Tibial nerve (tissue), 4 donors: Measurements from ENCODE around the gene CPEB1. TPM values are rescaled to one million over a fixed set of nuclear protein-coding genes. Genes with fewer than 3 reads are reported as not detected.
"Not testable (repeated sequence)": the region's sequence is repeated elsewhere in the genome, so short reads cannot be mapped to it uniquely, and the experiment has no call there.

Experiments
- DNase-seq, 2 donors: peaks; one replicate each; pipeline ENCODE4 v3.0.0-alpha.2; 2019; ENCODE audit warnings: low spot score in 2 of 2
- H3K27ac ChIP-seq, 4 donors: fragments of 200-600 bp; sonication (generic) in 3 of 4; one replicate each; pipeline ENCODE4 v1.5.1; 2017 to 2019; ENCODE audit warnings: mild to moderate bottlenecking in 1 of 4
- H3K27me3 ChIP-seq, 2 donors: fragments of 200-600 bp; sonication (generic) in 1 of 2; one replicate each; pipeline versions ENCODE4 v1.5.1 to v1.6.0; 2017 to 2019
- H3K36me3 ChIP-seq, 3 donors: fragments of 200-600 bp; sonication (generic); one replicate each; pipeline ENCODE4 v1.5.1; 2018 to 2019
- H3K4me1 ChIP-seq, 4 donors: fragments of 200-600 bp; sonication (generic) in 3 of 4; one replicate each; pipeline ENCODE4 v1.5.1; 2017 to 2019
- H3K4me3 ChIP-seq, 4 donors: fragments of 200-600 bp; sonication (generic) in 3 of 4; one replicate each; pipeline ENCODE4 v1.5.1; 2017 to 2019; ENCODE audit warnings: mild to moderate bottlenecking in 1 of 4, moderate library complexity in 1 of 4
- H3K9me3 ChIP-seq, 4 donors: fragments of 200-600 bp; sonication (generic) in 3 of 4; one replicate each; pipeline ENCODE4 v1.5.1; 2017 to 2019
- WGBS, 2 donors: methylation state at CpG; one replicate each; pipeline ENCODE4 v1.1.5; 2018; 5-methylcytosine and 5-hydroxymethylcytosine counted together
- total RNA-seq, 4 donors: library from RNA; depleted of rRNA; stranded (reverse); fragments of >200 nt; gene quantifications; one replicate each; pipeline ENCODE4 v1.1.0, GENCODE V29; 2016

Gene CPEB1
- total RNA-seq, 4 donors from 2014 or later: 16.2 to 29.5 (median 23.0) TPM

- H3K27me3 ChIP-seq, H3K4me3 ChIP-seq, H3K4me1 ChIP-seq, H3K9me3 ChIP-seq, DNase-seq, H3K36me3 ChIP-seq, H3K27ac ChIP-seq: not testable (repeated sequence)
- 61 to 70% methylated on average over 3 to 4 of the region's 4 CpGs for WGBS, 2 donors
Measured at GRCh38 chr15:82500772-82501171, 146.4 kb downstream of the CPEB1 start.

GRCh38 chr15:82497978-82498377 is 149.2 kb downstream of the CPEB1 start:
- H3K27me3 ChIP-seq, H3K9me3 ChIP-seq, H3K4me1 ChIP-seq, H3K27ac ChIP-seq, DNase-seq, H3K36me3 ChIP-seq, H3K4me3 ChIP-seq: not testable (repeated sequence)

Other genes starting within 250 kb of the CPEB1 start
- gene GOLGA6L9, start 217.5 kb downstream of the CPEB1 start, total RNA-seq: 1 to 10 TPM; 2.1 to 3.3 (median 2.9) TPM
- gene RPS17, start 106.9 kb downstream of the CPEB1 start, total RNA-seq: 1,000 to 10,000 TPM; 1,019 to 1,820 (median 1,439) TPM
- 10 to 100 TPM in 1 of 4 donors, 1 to 10 TPM in 1, under 1 TPM in 2; 0.59 to 14.2 (median 1.1) TPM for gene AP3B2, start 62.5 kb upstream of the CPEB1 start, total RNA-seq
- gene FSD2, start 158.7 kb upstream of the CPEB1 start, total RNA-seq: under 1 TPM in 1 of 4 donors, not detected in 3; 0.20 TPM
- 10 to 100 TPM; 11.8 to 17.4 (median 13.0) TPM for gene WHAMM, start 162.3 kb upstream of the CPEB1 start, total RNA-seq